ENCODE results near the gene CLEC17A.

Gene CLEC17A

GRCh38 chr19:14654786-14655560, 72.1 kb downstream of the CLEC17A start:
- no peak for DNase-seq (ENCODE audit: low read depth in 2 of 2)

GRCh38 chr19:14655726-14656125, 72.8 kb downstream of the CLEC17A start:
- DNase-seq (ENCODE audit: low read depth in 2 of 2) = no peak

GRCh38 chr19:14659874-14660489, 77.1 kb downstream of the CLEC17A start:
- DNase-seq (ENCODE audit: low read depth in 2 of 2) = no peak

GRCh38 chr19:14661372-14661924, 78.6 kb downstream of the CLEC17A start:
- DNase-seq (ENCODE audit: low read depth in 2 of 2) = no peak

All from stimulated activated CD8-positive, alpha-beta memory T cell treated with anti-CD3 and anti-CD28 coated beads, Interleukin-2, amount 100 ng/mL, for 48 hours (primary cell).